Activated naive CD4-positive, alpha-beta T cell treated with anti-CD3 and anti-CD28 coated beads, Interleukin-2, amount 50 U/mL, for 16 hours (primary cell): Measurements from ENCODE around the gene SMG1.
"Not testable (repeated sequence)": the region's sequence is repeated elsewhere in the genome, so short reads cannot be mapped to it uniquely, and the experiment has no call there.

Source experiments
- DNase-seq: peaks from one replicate; pipeline ENCODE4 v3.0.0-alpha.2; 2020

SMG1 gene

DNA sequence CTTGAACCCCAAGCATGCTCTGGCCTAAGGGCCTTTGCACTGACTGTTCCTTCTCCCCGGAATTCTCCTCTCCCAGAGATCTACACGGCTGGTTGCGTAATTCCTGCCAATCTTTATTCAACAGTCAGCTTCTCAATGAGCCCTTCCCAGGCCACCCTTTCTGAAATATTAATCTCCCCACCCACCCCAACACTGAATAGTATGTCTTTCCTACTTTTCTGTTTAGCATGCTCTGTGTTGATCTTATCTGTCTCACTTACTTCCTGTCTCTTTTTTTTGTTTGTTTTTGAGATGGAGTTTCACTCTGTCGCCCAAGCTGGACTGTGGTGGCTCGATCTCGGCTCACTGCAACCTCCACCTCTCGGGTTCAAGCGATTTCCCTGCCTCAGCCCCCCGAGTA is 169.6 kb downstream of the SMG1 start:
- not testable (repeated sequence) for DNase-seq
